Esophagus squamous epithelium (tissue), 5 donors: ENCODE data around the gene TNFSF13. TPM values are rescaled to one million over a fixed set of nuclear protein-coding genes. Genes with fewer than 3 reads are reported as not detected.

ENCODE experiments used
- DNase-seq: peaks from one replicate; lab custom pipeline; 2025; lab: John Stamatoyannopoulos, UW
- H3K27ac ChIP-seq, 4 donors: fragments of 200-600 bp; sonication (generic); one replicate each; pipeline ENCODE4 v1.5.1; 2016 to 2019; ENCODE audit warnings: mild to moderate bottlenecking in 1 of 4
- H3K27me3 ChIP-seq, 4 donors: fragments of 200-600 bp; sonication (generic); 1 replicate in 3 of 4; 2 replicates in 1 of 4; pipeline versions ENCODE4 v1.5.1 to v1.6.0; 2017 to 2021; ENCODE audit warnings: antibody characterized with exemption in 1 of 4
- H3K36me3 ChIP-seq, 3 donors: fragments of 200-600 bp; sonication (generic); one replicate each; pipeline ENCODE4 v1.5.1; 2016 to 2019
- H3K4me1 ChIP-seq, 3 donors: fragments of 200-600 bp; sonication (generic); one replicate each; pipeline ENCODE4 v1.5.1; 2017 to 2019
- H3K4me3 ChIP-seq, 4 donors: fragments of 200-600 bp; sonication (generic); 1 replicate in 3 of 4; 2 replicates in 1 of 4; pipeline ENCODE4 v1.5.1; 2016 to 2019; ENCODE audit warnings: mild to moderate bottlenecking in 2 of 4, moderate library complexity in 1 of 4
- H3K9me3 ChIP-seq, 3 donors: fragments of 200-600 bp; sonication (generic); one replicate each; pipeline ENCODE4 v1.5.1; 2016 to 2019
- POLR2A ChIP-seq, 4 donors: fragments of 450-650 bp; IDR thresholded peaks; one replicate each; pipeline ENCODE4 v1.6.1; 2017; ENCODE audit warnings: antibody characterized with exemption in 4 of 4, mild to moderate bottlenecking in 4 of 4, moderate library complexity in 3 of 4
- WGBS, 2 donors: methylation state at CpG; one replicate each; pipeline ENCODE4 v1.1.5; 2018; 5-methylcytosine and 5-hydroxymethylcytosine counted together
- intact Hi-C: fragments of 100-400 bp; cut with DNase I; formaldehyde crosslinking; loops from one replicate; pipeline ENCODE4 v1.15.0; 2022
- total RNA-seq, 4 donors: library from RNA; depleted of rRNA; stranded (reverse); fragments of >200 nt; gene quantifications; one replicate each; pipeline ENCODE4 v1.1.0, GENCODE V29; 2016
- TF ChIP-seq, protein P1 (sequence below), 6 experiments: fragments of 450-650 bp in 4 of 6; fragments of 200-600 bp in 2 of 6; sonication (generic) in 2 of 6; IDR thresholded peaks; one replicate each; pipeline ENCODE4 v1.5.1; 2016 to 2019; ENCODE audit warnings: antibody characterized with exemption in 6 of 6, mild to moderate bottlenecking in 4 of 6, moderate library complexity in 4 of 6
- donor health status: DM: yes; HTN: yes; CAD: no.

Gene TNFSF13
- total RNA-seq, 4 donors from 2014 or later, result 3.8 to 21.7 (median 10.9) TPM

DNA sequence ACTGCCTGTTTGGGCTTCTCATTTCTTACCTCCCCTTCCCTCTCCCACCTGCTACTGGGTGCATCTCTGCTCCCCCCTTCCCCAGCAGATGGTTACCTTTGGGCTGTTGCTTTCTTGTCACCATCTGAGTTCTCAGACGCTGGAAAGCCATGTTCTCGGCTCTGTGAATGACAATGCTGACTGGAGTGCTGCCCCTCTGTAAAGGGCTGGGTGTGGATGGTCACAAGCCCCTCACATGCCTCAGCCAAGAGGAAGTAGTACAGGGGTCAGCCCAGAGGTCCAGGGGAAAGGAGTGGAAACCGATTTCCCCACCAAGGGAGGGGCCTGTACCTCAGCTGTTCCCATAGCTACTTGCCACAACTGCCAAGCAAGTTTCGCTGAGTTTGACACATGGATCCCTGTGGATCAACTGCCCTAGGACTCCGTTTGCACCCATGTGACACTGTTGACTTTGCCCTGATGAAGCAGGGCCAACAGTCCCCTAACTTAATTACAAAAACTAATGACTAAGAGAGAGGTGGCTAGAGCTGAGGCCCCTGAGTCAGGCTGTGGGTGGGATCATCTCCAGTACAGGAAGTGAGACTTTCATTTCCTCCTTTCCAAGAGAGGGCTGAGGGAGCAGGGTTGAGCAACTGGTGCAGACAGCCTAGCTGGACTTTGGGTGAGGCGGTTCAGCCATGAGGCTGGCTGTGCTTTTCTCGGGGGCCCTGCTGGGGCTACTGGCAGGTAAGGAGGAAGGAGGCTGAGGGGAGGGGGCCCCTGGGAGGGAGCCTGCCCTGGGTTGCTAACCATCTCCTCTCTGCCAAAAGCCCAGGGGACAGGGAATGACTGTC, 20.7 kb downstream of the TNFSF13 start, which contains the start of gene CD68:
Gene CD68, plus strand, starts transcription at position 638 of the 833 bp plus-strand sequence. Its CDS starts 40 bp downstream, at position 678.
- Histone ChIP-seq H3K9me3 (no peaks in the 10 kb centered on the region), H3K27me3 (no peaks in the 10 kb centered on the region), H3K36me3 (peaks cover 39 to 59% (median 44%) of the 10 kb centered on the region in 3 donors), H3K27ac (peak within 1 kb of the TSS; percentile 94 to 97 (median 96)), H3K4me1 (peaks cover 62 to 95% (median 78%) of the 10 kb centered on the region in 3 donors), H3K4me3 (peak within 1 kb of the TSS in 3 of 4 donors; percentile 21 to 80 (median 57))
- TF ChIP-seq, protein P1, sequence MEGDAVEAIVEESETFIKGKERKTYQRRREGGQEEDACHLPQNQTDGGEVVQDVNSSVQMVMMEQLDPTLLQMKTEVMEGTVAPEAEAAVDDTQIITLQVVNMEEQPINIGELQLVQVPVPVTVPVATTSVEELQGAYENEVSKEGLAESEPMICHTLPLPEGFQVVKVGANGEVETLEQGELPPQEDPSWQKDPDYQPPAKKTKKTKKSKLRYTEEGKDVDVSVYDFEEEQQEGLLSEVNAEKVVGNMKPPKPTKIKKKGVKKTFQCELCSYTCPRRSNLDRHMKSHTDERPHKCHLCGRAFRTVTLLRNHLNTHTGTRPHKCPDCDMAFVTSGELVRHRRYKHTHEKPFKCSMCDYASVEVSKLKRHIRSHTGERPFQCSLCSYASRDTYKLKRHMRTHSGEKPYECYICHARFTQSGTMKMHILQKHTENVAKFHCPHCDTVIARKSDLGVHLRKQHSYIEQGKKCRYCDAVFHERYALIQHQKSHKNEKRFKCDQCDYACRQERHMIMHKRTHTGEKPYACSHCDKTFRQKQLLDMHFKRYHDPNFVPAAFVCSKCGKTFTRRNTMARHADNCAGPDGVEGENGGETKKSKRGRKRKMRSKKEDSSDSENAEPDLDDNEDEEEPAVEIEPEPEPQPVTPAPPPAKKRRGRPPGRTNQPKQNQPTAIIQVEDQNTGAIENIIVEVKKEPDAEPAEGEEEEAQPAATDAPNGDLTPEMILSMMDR (IDR thresholded peaks at IDR 0.05), result no peak
- TF ChIP-seq POLR2A (IDR thresholded peaks at IDR 0.05), result peak in 2 of 4 donors; percentile 80 to 81
- 4 to 10% methylated on average over 5 to 7 of the region's 7 CpGs for WGBS, 2 donors
- intact Hi-C loops, result no loop called here
- DNase-seq, result peak; percentile 49

DNA sequence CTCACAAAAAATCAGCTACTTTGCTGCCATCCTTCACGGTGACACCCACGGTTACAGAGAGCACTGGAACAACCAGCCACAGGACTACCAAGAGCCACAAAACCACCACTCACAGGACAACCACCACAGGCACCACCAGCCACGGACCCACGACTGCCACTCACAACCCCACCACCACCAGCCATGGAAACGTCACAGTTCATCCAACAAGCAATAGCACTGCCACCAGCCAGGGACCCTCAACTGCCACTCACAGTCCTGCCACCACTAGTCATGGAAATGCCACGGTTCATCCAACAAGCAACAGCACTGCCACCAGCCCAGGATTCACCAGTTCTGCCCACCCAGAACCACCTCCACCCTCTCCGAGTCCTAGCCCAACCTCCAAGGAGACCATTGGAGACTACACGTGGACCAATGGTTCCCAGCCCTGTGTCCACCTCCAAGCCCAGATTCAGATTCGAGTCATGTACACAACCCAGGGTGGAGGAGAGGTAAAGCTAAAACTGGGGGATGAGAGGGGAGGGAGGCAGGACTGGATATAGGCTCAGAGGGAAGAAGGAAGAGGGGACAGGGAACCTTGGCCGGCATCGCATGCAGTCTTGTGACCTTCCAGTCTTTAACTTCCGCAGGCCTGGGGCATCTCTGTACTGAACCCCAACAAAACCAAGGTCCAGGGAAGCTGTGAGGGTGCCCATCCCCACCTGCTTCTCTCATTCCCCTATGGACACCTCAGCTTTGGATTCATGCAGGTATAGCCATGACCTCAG, 21.5 kb downstream of the TNFSF13 start:
- H3K9me3 ChIP-seq, result no peaks in the 10 kb centered on the region
- H3K27ac ChIP-seq, result peak overlapping the region; percentile 94 to 97 (median 96)
- TF ChIP-seq POLR2A (IDR thresholded peaks at IDR 0.05), result no peak
- TF ChIP-seq, protein P1 (IDR thresholded peaks at IDR 0.05), result no peak
- WGBS, 2 donors, result 58 to 80% methylated on average over 2 to 11 of the region's 12 CpGs
- H3K36me3 ChIP-seq, result peaks cover 31 to 50% (median 37%) of the 10 kb centered on the region in 3 donors
- H3K27me3 ChIP-seq, result no peaks in the 10 kb centered on the region
- H3K4me3 ChIP-seq, result peak overlapping the region in 3 of 4 donors; percentile 21 to 80 (median 57)
- peaks cover 65 to 95% (median 78%) of the 10 kb centered on the region in 3 donors for H3K4me1 ChIP-seq
- intact Hi-C loops, result no loop called here
- no peak for DNase-seq

DNA sequence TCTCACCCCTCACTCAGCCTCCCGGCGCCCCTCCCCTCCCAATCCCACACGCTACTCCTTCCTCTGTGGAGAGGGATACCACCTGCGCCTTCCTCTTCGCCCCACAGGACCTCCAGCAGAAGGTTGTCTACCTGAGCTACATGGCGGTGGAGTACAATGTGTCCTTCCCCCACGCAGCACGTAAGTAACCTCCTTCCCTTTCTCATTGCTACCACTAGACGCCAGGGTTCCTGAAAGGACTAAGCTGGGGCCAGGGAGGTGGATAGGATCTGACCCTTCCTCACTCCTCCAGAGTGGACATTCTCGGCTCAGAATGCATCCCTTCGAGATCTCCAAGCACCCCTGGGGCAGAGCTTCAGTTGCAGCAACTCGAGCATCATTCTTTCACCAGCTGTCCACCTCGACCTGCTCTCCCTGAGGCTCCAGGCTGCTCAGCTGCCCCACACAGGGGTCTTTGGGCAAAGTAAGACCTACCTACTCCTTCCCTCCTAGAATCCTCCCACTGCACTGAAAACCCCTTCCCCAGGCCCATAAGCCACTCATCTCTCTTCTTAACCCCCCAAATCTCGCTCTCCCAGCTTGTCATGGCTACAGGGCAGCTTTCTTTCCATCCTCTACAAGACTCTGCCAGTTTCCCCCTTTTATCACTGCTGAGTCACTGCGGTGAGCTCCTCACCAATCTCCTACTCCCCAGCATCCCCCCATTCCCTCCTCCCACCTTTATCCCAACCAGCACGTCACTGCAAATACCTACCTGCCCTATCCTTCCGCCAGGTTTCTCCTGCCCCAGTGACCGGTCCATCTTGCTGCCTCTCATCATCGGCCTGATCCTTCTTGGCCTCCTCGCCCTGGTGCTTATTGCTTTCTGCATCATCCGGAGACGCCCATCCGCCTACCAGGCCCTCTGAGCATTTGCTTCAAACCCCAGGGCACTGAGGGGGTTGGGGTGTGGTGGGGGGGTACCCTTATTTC, 22.3 kb downstream of the TNFSF13 start:
- peak overlapping the region in 3 of 4 donors; percentile 21 to 80 (median 57) for H3K4me3 ChIP-seq
- peak overlapping the region; percentile 94 to 97 (median 96) for H3K27ac ChIP-seq
- H3K4me1 ChIP-seq, result peaks cover 61 to 95% (median 71%) of the 10 kb centered on the region in 3 donors
- intact Hi-C loops, result no loop called here
- peaks cover 23 to 50% (median 29%) of the 10 kb centered on the region in 3 donors for H3K36me3 ChIP-seq
- no peak for TF ChIP-seq POLR2A (IDR thresholded peaks at IDR 0.05)
- TF ChIP-seq, protein P1 (IDR thresholded peaks at IDR 0.05), result no peak
- H3K27me3 ChIP-seq, result no peaks in the 10 kb centered on the region
- no peaks in the 10 kb centered on the region for H3K9me3 ChIP-seq
- WGBS, 2 donors, result 52 to 59% methylated on average over 20 to 23 of the region's 23 CpGs
- DNase-seq, result no peak

DNA sequence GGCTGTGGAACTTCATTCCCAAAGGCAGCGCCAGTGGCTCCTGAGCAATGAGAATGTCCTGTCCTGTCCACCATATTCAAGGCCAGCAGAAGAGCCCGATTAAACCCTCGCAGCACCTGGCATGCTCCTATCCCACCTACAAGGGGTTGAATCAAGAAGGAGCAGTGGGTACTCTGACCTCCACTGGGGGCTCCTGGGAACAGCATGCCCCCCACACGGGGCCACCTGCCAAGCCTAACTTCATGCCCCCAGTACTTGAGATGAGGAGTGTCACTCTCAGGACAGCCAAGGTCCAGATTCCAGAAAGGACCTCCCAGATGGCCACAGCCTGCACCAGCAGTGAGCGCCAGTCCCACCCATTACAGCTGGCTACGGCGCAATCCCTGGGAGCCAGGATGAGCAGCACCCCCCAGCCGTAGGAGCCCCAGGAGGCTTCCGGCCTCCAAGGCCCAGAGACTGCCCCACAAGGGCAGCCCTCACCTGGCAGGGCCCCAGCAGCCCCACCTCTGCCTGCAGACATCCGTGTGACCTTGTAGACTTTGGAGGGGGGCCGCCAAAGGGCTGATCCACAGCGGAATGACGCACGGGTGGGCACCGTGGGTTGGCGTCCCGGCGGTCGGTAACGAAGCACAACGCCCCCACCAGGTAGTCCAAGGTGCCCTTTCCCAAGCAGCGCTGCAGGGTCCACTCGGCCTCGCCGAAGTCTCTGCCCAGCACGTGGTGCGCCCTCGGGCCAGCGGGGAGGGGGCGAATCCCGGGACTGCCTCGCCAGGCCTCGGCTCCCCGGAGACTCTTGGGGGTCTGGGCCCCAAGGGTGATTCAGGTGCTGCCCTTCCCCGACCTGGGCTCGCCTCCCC, 24.1 kb downstream of the TNFSF13 start:
- peak overlapping the region; percentile 45 to 80 (median 63) for H3K4me3 ChIP-seq
- intact Hi-C loops, result no loop called here
- H3K9me3 ChIP-seq, result no peaks in the 10 kb centered on the region
- H3K4me1 ChIP-seq, result peaks cover 59 to 95% (median 76%) of the 10 kb centered on the region in 3 donors
- WGBS, 2 donors, result 84 to 100% methylated on average over 2 to 11 of the region's 36 CpGs
- no peaks in the 10 kb centered on the region for H3K27me3 ChIP-seq
- H3K27ac ChIP-seq, result peak overlapping the region; percentile 94 to 97 (median 96)
- TF ChIP-seq, protein P1 (IDR thresholded peaks at IDR 0.05), result no peak
- TF ChIP-seq POLR2A (IDR thresholded peaks at IDR 0.05), result no peak
- no peak for DNase-seq
- H3K36me3 ChIP-seq, result peaks cover 14 to 50% (median 16%) of the 10 kb centered on the region in 3 donors
